GM12878 (cell line): ENCODE results near the gene PITPNC1. TPM values are rescaled to one million over a fixed set of nuclear protein-coding genes. Genes with fewer than 3 reads are reported as not detected.

Experiments
- ATAC-seq: fragments of 200-7000 bp; cut with Tn5 transposase; 3 replicates; pipeline ENCODE4 v1.9.1; 2020; ENCODE audit warnings: mild to moderate bottlenecking, moderate library complexity
- BruUV-seq: library from RNA; stranded (reverse); fragments of 400-500 nt; replicated peaks from 2 replicates; lab custom pipeline; 2021; lab: Mats Ljungman, UMichigan
- CTCF ChIA-PET: fragments of 300-600 bp; sonication (Branson Sonifier 250); formaldehyde crosslinking; extraction: SDS; loops from one replicate; lab custom pipeline; 2021; ENCODE audit warnings: inconsistent platforms; lab: Yijun Ruan, JAX
- POLR2A ChIA-PET: fragments of 350-600 bp; formaldehyde crosslinking; extraction: SDS; loops from one replicate; lab custom pipeline; 2021; ENCODE audit warnings: inconsistent platforms; lab: Charles Lee
- RAD21 ChIA-PET: fragments of 300-600 bp; sonication (Branson Sonifier 250); formaldehyde crosslinking; loops from one replicate; lab custom pipeline; 2023; ENCODE audit warnings: antibody characterized with exemption; ENCODE audit not compliant: unreplicated experiment; lab: Charles Lee
- SMC1A ChIA-PET: fragments of 300-600 bp; sonication (Branson Sonifier 250); formaldehyde crosslinking; loops from one replicate; lab custom pipeline; 2023; ENCODE audit not compliant: unreplicated experiment, uncharacterized antibody; lab: Charles Lee
- DNase-seq: peaks from one replicate; pipeline ENCODE4 v3.0.0-alpha.2; 2011; ENCODE audit warnings: low read depth, low spot score
- FAIRE-seq: peaks from 3 replicates; lab custom pipeline; 2011; peaks lifted over from hg19 to GRCh38; lab: Jason Lieb, UNC
- H2AFZ ChIP-seq: 2 replicates; pipeline ENCODE4 v1.6.0; 2011; ENCODE audit warnings: low read depth, low read length, control low read depth; ENCODE audit not compliant: control insufficient read depth
- H3K27ac ChIP-seq: 2 replicates; pipeline ENCODE4 v1.5.1; 2011; ENCODE audit warnings: control low read depth; ENCODE audit not compliant: control insufficient read depth, insufficient read depth
- H3K27me3 ChIP-seq, 2 experiments: replicated peaks in 1 of 2; 2 replicates each; pipeline versions ENCODE4 v1.6.0 to v1.6.1; 2011; ENCODE audit warnings: low read length in 1 of 2; ENCODE audit not compliant: control insufficient read depth in 2 of 2, insufficient read depth in 2 of 2
- H3K36me3 ChIP-seq, 2 experiments: 2 replicates each; pipeline ENCODE4 v1.5.1; 2011; ENCODE audit warnings: low read length in 1 of 2; ENCODE audit not compliant: control insufficient read depth in 2 of 2, insufficient read depth in 2 of 2
- H3K4me1 ChIP-seq: 2 replicates; pipeline ENCODE4 v1.6.1; 2011; ENCODE audit warnings: mild to moderate bottlenecking, low read length, moderate library complexity, mixed read lengths; ENCODE audit not compliant: control insufficient read depth, insufficient read depth
- H3K4me2 ChIP-seq: 2 replicates; pipeline ENCODE4 v1.6.0; 2011; ENCODE audit warnings: control low read depth; ENCODE audit not compliant: control insufficient read depth, insufficient read depth
- H3K4me3 ChIP-seq: fragments of 200-600 bp; sonication (generic); 2 replicates; pipeline ENCODE4 v1.5.1; 2016
- H3K79me2 ChIP-seq: 2 replicates; pipeline ENCODE4 v1.6.0; 2011; ENCODE audit warnings: low read length; ENCODE audit not compliant: control insufficient read depth, insufficient read depth
- H3K9ac ChIP-seq: 2 replicates; pipeline ENCODE4 v1.8.0; 2011; ENCODE audit warnings: low read length, control low read depth, mixed read lengths; ENCODE audit not compliant: control insufficient read depth, insufficient read depth
- H3K9me3 ChIP-seq: replicated peaks from 3 replicates; pipeline ENCODE4 v1.5.1; 2011; ENCODE audit warnings: mild to moderate bottlenecking, low read length; ENCODE audit not compliant: control insufficient read depth, insufficient read depth
- H4K20me1 ChIP-seq: 2 replicates; pipeline ENCODE4 v1.6.0; 2011; ENCODE audit not compliant: control insufficient read depth, insufficient read depth
- RUNX3 ChIP-seq: IDR thresholded peaks from 2 replicates; pipeline ENCODE4 v1.6.1; 2012; ENCODE audit warnings: low read length, inconsistent platforms
- WGBS: methylation state at CpG from one replicate; pipeline ENCODE4 v1.1.6; 2016; ENCODE audit warnings: low lambda C conversion rate; ENCODE audit not compliant: insufficient replicate concordance, insufficient coverage; ENCODE audit errors: missing lambda C conversion rate; 5-methylcytosine and 5-hydroxymethylcytosine counted together
- in situ Hi-C: fragments of 300-500 bp; cut with MboI; formaldehyde crosslinking; loops from 9 replicates; pipeline ENCODE4 v1.14.3; 2018; ENCODE audit warnings: mixed read lengths
- intact Hi-C: fragments of 100-400 bp; cut with micrococcal nuclease; formaldehyde crosslinking; loops from one replicate; pipeline ENCODE4 v1.14.2; 2022; ENCODE audit not compliant: unreplicated experiment
- polyA plus RNA-seq, 11 experiments: library from polyadenylated mRNA; depleted of rRNA in 4 of 11; unstranded in 6 of 11; stranded (reverse) in 5 of 11; fragments of >200 nt; fragmentation: Nextera tagmentation in 4 of 11; fragmentation: Illumina TruSeq in 1 of 11; extraction: Ambion mirVana in 4 of 11; extraction: Trizol in 1 of 11; gene quantifications; 1 replicate in 1 of 11; 2 replicates in 10 of 11; pipeline versions ENCODE4 v1.2.1 to v1.2.3, GENCODE V29; 2011 to 2016; ENCODE audit warnings: inconsistent platforms in 2 of 11, missing spikeins in 2 of 11, low read depth in 1 of 11
- total RNA-seq, 4 experiments: library from RNA; depleted of rRNA in 3 of 4; stranded (reverse); fragments of >200 nt in 3 of 4; fragmentation: Illumina TruSeq in 1 of 4; extraction: Trizol in 1 of 4; gene quantifications; 2 replicates each; pipeline versions ENCODE4 v1.2.1 to v1.2.3, GENCODE V29; 2013 to 2021
- TF ChIP-seq, protein P1 (sequence below): fragments of 450-650 bp; formaldehyde crosslinking; IDR thresholded peaks from 2 replicates; pipeline ENCODE4 v1.4.0; 2022; ENCODE audit warnings: mild to moderate bottlenecking, moderate library complexity
- TF ChIP-seq, protein P2 (sequence below): fragments of 450-650 bp; IDR thresholded peaks from 2 replicates; pipeline ENCODE4 v1.6.1; 2017; ENCODE audit warnings: mild to moderate bottlenecking, moderate library complexity

The PITPNC1 gene
- total and polyA plus RNA-seq, 10 of the 15 experiments (the other 5 are each of a cell fraction or from before 2014, with no cell fraction given) = 12.2 to 62.4 (median 47.3) TPM

GRCh38 chr17:67646472-67646871 is 269.4 kb downstream of the PITPNC1 start:
- in situ Hi-C loops = loop anchor here (25.0 kb wide), 1 partner anchor 934 kb away; no protein-coding TSS in a partner anchor
- no peak overlapping the region for H3K4me3 ChIP-seq
- no peaks in the 10 kb centered on the region for H3K27me3 ChIP-seq
- ATAC-seq (no peak), DNase-seq (no peak), FAIRE-seq (no peak)
- no peak overlapping the region for H3K9ac ChIP-seq
- TF ChIP-seq RUNX3 = 0 out of 2 replicates have a peak, but pooled peaks have one; percentile 15
- TF ChIP-seq, protein P1, sequence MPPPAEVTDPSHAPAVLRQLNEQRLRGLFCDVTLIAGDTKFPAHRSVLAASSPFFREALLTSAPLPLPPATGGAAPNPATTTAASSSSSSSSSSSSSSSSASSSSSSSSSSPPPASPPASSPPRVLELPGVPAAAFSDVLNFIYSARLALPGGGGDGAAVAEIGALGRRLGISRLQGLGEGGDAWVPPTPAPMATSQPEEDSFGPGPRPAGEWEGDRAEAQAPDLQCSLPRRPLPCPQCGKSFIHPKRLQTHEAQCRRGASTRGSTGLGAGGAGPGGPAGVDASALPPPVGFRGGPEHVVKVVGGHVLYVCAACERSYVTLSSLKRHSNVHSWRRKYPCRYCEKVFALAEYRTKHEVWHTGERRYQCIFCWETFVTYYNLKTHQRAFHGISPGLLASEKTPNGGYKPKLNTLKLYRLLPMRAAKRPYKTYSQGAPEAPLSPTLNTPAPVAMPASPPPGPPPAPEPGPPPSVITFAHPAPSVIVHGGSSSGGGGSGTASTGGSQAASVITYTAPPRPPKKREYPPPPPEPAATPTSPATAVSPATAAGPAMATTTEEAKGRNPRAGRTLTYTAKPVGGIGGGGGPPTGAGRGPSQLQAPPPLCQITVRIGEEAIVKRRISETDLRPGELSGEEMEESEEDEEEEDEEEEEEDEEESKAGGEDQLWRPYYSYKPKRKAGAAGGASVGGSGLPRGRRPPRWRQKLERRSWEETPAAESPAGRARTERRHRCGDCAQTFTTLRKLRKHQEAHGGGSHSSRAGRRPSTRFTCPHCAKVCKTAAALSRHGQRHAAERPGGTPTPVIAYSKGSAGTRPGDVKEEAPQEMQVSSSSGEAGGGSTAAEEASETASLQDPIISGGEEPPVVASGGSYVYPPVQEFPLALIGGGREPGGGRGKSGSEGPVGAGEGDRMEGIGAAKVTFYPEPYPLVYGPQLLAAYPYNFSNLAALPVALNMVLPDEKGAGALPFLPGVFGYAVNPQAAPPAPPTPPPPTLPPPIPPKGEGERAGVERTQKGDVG (CRISPR knock-in tag) = 0 out of 2 replicates have a peak, but pooled peaks have one; percentile 19
- TF ChIP-seq, protein P2, sequence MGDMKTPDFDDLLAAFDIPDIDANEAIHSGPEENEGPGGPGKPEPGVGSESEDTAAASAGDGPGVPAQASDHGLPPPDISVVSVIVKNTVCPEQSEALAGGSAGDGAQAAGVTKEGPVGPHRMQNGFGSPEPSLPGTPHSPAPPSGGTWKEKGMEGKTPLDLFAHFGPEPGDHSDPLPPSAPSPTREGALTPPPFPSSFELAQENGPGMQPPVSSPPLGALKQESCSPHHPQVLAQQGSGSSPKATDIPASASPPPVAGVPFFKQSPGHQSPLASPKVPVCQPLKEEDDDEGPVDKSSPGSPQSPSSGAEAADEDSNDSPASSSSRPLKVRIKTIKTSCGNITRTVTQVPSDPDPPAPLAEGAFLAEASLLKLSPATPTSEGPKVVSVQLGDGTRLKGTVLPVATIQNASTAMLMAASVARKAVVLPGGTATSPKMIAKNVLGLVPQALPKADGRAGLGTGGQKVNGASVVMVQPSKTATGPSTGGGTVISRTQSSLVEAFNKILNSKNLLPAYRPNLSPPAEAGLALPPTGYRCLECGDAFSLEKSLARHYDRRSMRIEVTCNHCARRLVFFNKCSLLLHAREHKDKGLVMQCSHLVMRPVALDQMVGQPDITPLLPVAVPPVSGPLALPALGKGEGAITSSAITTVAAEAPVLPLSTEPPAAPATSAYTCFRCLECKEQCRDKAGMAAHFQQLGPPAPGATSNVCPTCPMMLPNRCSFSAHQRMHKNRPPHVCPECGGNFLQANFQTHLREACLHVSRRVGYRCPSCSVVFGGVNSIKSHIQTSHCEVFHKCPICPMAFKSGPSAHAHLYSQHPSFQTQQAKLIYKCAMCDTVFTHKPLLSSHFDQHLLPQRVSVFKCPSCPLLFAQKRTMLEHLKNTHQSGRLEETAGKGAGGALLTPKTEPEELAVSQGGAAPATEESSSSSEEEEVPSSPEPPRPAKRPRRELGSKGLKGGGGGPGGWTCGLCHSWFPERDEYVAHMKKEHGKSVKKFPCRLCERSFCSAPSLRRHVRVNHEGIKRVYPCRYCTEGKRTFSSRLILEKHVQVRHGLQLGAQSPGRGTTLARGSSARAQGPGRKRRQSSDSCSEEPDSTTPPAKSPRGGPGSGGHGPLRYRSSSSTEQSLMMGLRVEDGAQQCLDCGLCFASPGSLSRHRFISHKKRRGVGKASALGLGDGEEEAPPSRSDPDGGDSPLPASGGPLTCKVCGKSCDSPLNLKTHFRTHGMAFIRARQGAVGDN = no peak
- no TSS peak for BruUV-seq
- 90% methylated on average over 6 of the region's 6 CpGs for WGBS
- H3K4me1 ChIP-seq = peaks cover 50% of the 10 kb centered on the region
- SMC1A ChIA-PET = interaction anchor here (1.3 to 10.7 kb wide), 13 partner anchors 8 to 267 kb away, joined by 4 to 156 read pairs (median 20); no protein-coding TSS in a partner anchor
- CTCF ChIA-PET = interaction anchor here (0.7 to 9.2 kb wide), 12 partner anchors 12 to 271 kb away, joined by 3 to 75 read pairs (median 20); no protein-coding TSS in a partner anchor
- H3K9me3 ChIP-seq = no peaks in the 10 kb centered on the region
- H3K4me2 ChIP-seq = peak overlapping the region; percentile 2
- H3K27ac ChIP-seq = peak overlapping the region; percentile 92
- H2AFZ ChIP-seq = no peak overlapping the region
- no peaks in the 10 kb centered on the region for H4K20me1 ChIP-seq
- H3K79me2 ChIP-seq = peaks cover 1% of the 10 kb centered on the region
- intact Hi-C loops = loop anchor here (2.0 kb wide), 1 partner anchor 38 kb away; no protein-coding TSS in a partner anchor
- RAD21 ChIA-PET = interaction anchor here (1.3 to 7.3 kb wide), 11 partner anchors 9 to 272 kb away, joined by 3 to 80 read pairs (median 20); partner anchors contain the start of gene PITPNC1
- POLR2A ChIA-PET = interaction anchor here (1.2 to 4.5 kb wide), 7 partner anchors 8 to 67 kb away, joined by 3 to 47 read pairs (median 6); no protein-coding TSS in a partner anchor
- peaks cover 0 to 3% of the 10 kb centered on the region in 2 experiments; a peak in 2 of 4 replicates for H3K36me3 ChIP-seq
